Ovary (tissue), 9 donors: ENCODE data around the gene ARID5B. TPM values are rescaled to one million over a fixed set of nuclear protein-coding genes. Genes with fewer than 3 reads are reported as not detected.

ENCODE experiments used
- DNase-seq, 5 donors: peaks; one replicate each; pipeline ENCODE4 v3.0.0-alpha.2; 2019 to 2020
- H3K27ac ChIP-seq, 2 donors: fragments of 200-600 bp; one replicate each; pipeline versions ENCODE4 v1.5.1 to v1.8.0; 2019 to 2022
- H3K27me3 ChIP-seq: fragments of 200-600 bp; one replicate; pipeline ENCODE4 v1.8.0; 2022
- H3K36me3 ChIP-seq: fragments of 200-600 bp; sonication (generic); one replicate; pipeline ENCODE4 v1.5.1; 2019
- H3K4me1 ChIP-seq: one replicate; pipeline ENCODE4 v1.8.1; 2013; ENCODE audit warnings: mild to moderate bottlenecking, moderate library complexity; ENCODE audit not compliant: insufficient read depth
- H3K4me3 ChIP-seq: fragments of 200-600 bp; sonication (generic); one replicate; pipeline ENCODE4 v1.5.1; 2017
- H3K9me3 ChIP-seq, 2 donors: fragments of 200-600 bp in 1 of 2; sonication (generic) in 1 of 2; one replicate each; pipeline versions ENCODE4 v1.5.1 to v1.8.1; 2013 to 2019; ENCODE audit warnings: mild to moderate bottlenecking in 1 of 2, moderate library complexity in 1 of 2
- CTCF ChIP-seq, 3 donors: fragments of 450-650 bp in 2 of 3; fragments of 200-600 bp in 1 of 3; IDR thresholded peaks; one replicate each; pipeline versions ENCODE4 v1.5.1 to v1.8.0; 2016 to 2022; ENCODE audit warnings: antibody characterized with exemption in 3 of 3, mild to moderate bottlenecking in 1 of 3
- EP300 ChIP-seq: sonication (generic); formaldehyde crosslinking; IDR thresholded peaks from one replicate; pipeline ENCODE4 v1.6.1; 2017; ENCODE audit warnings: antibody characterized with exemption
- POLR2A ChIP-seq: fragments of 450-650 bp; IDR thresholded peaks from one replicate; pipeline ENCODE4 v1.6.1; 2017; ENCODE audit warnings: antibody characterized with exemption, mild to moderate bottlenecking, moderate library complexity
- WGBS, 3 donors: extraction: QIAGEN DNeasy Blood & Tissue Kit in 1 of 3; methylation state at CpG; one replicate each; pipeline versions ENCODE4 v1.1.5 to v1.1.7; 2013 to 2017; 5-methylcytosine and 5-hydroxymethylcytosine counted together
- intact Hi-C, 4 donors: fragments of 100-400 bp; cut with DNase I; formaldehyde crosslinking; loops; one replicate each; pipeline versions ENCODE4 v1.11.0 to v1.15.1; 2022 to 2023
- polyA plus RNA-seq, 2 donors: library from polyadenylated mRNA; stranded (reverse); fragments of 200-250 nt in 1 of 2; fragments of 350-450 nt in 1 of 2; fragmentation: Illumina TruSeq in 1 of 2; extraction: RNeasy Lipid Tissue Mini Kit (QIAGEN cat#74804) in 1 of 2; gene quantifications; one replicate each; pipeline ENCODE4 v1.2.3, GENCODE V29; 2013 to 2014
- total RNA-seq, 7 donors: library from RNA; depleted of rRNA in 2 of 7; stranded (reverse); fragments of >200 nt in 2 of 7; fragmentation: NEBNext Ultra II Directional in 3 of 7; extraction: Animal tissue kit (Norgen Biotek cat#: 25700) in 3 of 7; gene quantifications; one replicate each; pipeline versions ENCODE4 v1.1.0 to v1.2.4, GENCODE V29; 2016 to 2023
- donor health status: DM: no; HTN: no; CAD: no; lungs with moderate emphysema.
- donor health status: DM: no; HTN: no; CAD: no.
- donor health status: Bipolar disorder and iron deficiency.
- donor health status: DM: yes; HTN: yes; CAD: no.
- donor health status: DM: no; HTN: no; CAD: no.
- donor health status: DM: yes; HTN: yes; CAD: no.

Gene ARID5B
- total and polyA plus RNA-seq, 9 donors = 18.3 to 61.8 (median 28.3) TPM

- H3K4me1 ChIP-seq = peaks cover 32% of the 10 kb centered on the region
- H3K27ac ChIP-seq = peak overlapping the region in 1 of 2 donors; percentile 9
- intact Hi-C loops = no loop called here
- no peak for TF ChIP-seq POLR2A
- no peak overlapping the region for H3K4me3 ChIP-seq
- H3K27me3 ChIP-seq = no peaks in the 10 kb centered on the region
- H3K36me3 ChIP-seq = no peaks in the 10 kb centered on the region
- 97 to 98% (median 97%) methylated on average over 8 of the region's 8 CpGs for WGBS, 3 donors
- no peak for DNase-seq
- H3K9me3 ChIP-seq = no peaks in the 10 kb centered on the region
Measured at GRCh38 chr10:62079885-62080559, 178.5 kb downstream of the ARID5B start.

GRCh38 chr10:62080905-62081304, 179.4 kb downstream of the ARID5B start:
- TF ChIP-seq POLR2A (no peak), EP300 (no peak), CTCF (IDR thresholded peaks at IDR 0.05) (no peak)
- Histone ChIP-seq H3K36me3 (no peaks in the 10 kb centered on the region), H3K4me1 (peaks cover 28% of the 10 kb centered on the region), H3K27me3 (no peaks in the 10 kb centered on the region), H3K27ac (peak overlapping the region in 1 of 2 donors; percentile 53), H3K9me3 (no peaks in the 10 kb centered on the region), H3K4me3 (no peak overlapping the region)
- 64 to 74% (median 70%) methylated on average over 5 of the region's 5 CpGs for WGBS, 3 donors
- DNase-seq = no peak
- intact Hi-C loops = no loop called here

- 46 to 58% (median 53%) methylated on average over 5 of the region's 5 CpGs for WGBS, 3 donors
- no peak for DNase-seq
- Histone ChIP-seq H3K27ac (peak overlapping the region in 1 of 2 donors; percentile 76), H3K4me1 (peaks cover 25% of the 10 kb centered on the region), H3K27me3 (no peaks in the 10 kb centered on the region), H3K9me3 (no peaks in the 10 kb centered on the region), H3K4me3 (no peak overlapping the region), H3K36me3 (no peaks in the 10 kb centered on the region)
- TF ChIP-seq CTCF (IDR thresholded peaks at IDR 0.05) (no peak), POLR2A (no peak), EP300 (no peak)
- intact Hi-C loops = no loop called here
Measured at GRCh38 chr10:62081341-62082270, 180.1 kb downstream of the ARID5B start.

- Histone ChIP-seq H3K4me1 (peaks cover 21% of the 10 kb centered on the region), H3K27me3 (no peaks in the 10 kb centered on the region), H3K27ac (peak overlapping the region in 1 of 2 donors; percentile 76), H3K36me3 (no peaks in the 10 kb centered on the region), H3K4me3 (no peak overlapping the region), H3K9me3 (no peaks in the 10 kb centered on the region)
- WGBS, 3 donors = 44 to 61% (median 51%) methylated on average over 1 of the region's 1 CpG
- TF ChIP-seq POLR2A = no peak
- TF ChIP-seq EP300 = no peak
- no peak for TF ChIP-seq CTCF (IDR thresholded peaks at IDR 0.05)
- intact Hi-C loops = no loop called here
- DNase-seq = no peak
Measured at GRCh38 chr10:62082271-62082656, 180.8 kb downstream of the ARID5B start.
